ENCODE measurements around the gene SPTBN5. TPM values are rescaled to one million over a fixed set of nuclear protein-coding genes. Genes with fewer than 3 reads are reported as not detected.
A peak's percentile ranks its signal among the peaks of the same experiment; 100 is the strongest.

The SPTBN5 gene
- total and polyA plus RNA-seq, 5 experiments from 2014 or later = 0.02 to 0.96 (median 0.81) TPM; not detected in 2

DNA sequence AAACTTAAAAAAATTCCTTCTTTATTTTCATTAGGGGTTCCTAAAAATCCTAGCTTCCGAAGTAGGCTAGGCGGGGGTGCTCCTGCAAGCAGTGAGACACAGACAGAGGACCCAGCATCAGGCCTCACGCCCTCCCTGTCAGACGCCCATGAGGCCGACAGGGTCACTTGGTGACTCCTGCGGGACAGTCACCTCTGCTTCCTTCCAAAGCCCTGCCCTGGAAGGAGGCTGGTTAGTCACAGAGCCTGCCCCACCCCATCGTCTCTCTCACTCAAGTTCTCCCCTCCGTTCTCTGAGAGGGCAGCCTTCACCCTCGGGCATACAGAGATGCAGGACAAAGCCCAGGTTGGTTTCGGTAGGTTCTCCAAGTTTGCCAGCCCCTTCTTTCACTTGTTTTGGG is 39.9 kb upstream of the SPTBN5 start:
- Mint-ChIP-seq H3K27me3 (no peaks in the 10 kb centered on the region), H3K27ac (peak overlapping the region; percentile 28 to 100 (median 98)), H3K36me3 (no peaks in the 10 kb centered on the region), H3K4me3 (no peak overlapping the region), H3K4me1 (peaks cover 27 to 76% (median 53%) of the 10 kb centered on the region in 4 donors), H3K9me3 (peaks cover 0 to 4% (median 0%) of the 10 kb centered on the region in 9 donors)
- DNase-seq (no peak), ATAC-seq (no peak)
- POLR2A ChIA-PET = interaction anchor here (1.2 to 5.5 kb wide), 2 partner anchors 38 to 39 kb away, joined by 4 to 59 read pairs; partner anchors contain the start of gene EHD4

DNA sequence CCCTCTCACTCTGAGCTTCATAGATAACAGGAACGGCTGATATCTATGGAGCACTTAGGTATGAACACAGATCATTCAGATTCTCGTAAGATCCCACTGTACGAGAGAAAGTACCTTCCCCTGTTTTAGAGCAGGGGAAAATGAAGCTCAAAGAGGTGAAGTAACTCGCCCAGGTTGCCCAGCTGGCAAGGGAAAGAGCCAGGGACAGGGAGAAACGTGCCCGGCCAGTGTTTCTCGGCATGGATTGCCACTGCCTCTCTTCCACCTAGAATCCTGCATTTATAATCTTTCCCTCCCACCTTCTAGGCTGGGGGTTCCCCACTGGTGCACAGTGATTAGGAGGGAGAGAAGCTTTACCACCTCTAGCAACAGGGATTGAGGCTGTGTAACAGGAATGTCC is 39.5 kb upstream of the SPTBN5 start:
- H3K9me3 Mint-ChIP-seq = peaks cover 0 to 4% (median 0%) of the 10 kb centered on the region in 9 donors
- H3K36me3 Mint-ChIP-seq = no peaks in the 10 kb centered on the region
- H3K27ac Mint-ChIP-seq = peak overlapping the region; percentile 19 to 100 (median 95)
- POLR2A ChIA-PET = interaction anchor here (0.7 kb wide), 1 partner anchor 309 kb away, joined by 3 read pairs; no protein-coding TSS in a partner anchor
- no peak for DNase-seq
- H3K27me3 Mint-ChIP-seq = no peaks in the 10 kb centered on the region
- ATAC-seq = no peak
- H3K4me1 Mint-ChIP-seq = peaks cover 27 to 76% (median 52%) of the 10 kb centered on the region in 4 donors
- H3K4me3 Mint-ChIP-seq = no peak overlapping the region

DNA sequence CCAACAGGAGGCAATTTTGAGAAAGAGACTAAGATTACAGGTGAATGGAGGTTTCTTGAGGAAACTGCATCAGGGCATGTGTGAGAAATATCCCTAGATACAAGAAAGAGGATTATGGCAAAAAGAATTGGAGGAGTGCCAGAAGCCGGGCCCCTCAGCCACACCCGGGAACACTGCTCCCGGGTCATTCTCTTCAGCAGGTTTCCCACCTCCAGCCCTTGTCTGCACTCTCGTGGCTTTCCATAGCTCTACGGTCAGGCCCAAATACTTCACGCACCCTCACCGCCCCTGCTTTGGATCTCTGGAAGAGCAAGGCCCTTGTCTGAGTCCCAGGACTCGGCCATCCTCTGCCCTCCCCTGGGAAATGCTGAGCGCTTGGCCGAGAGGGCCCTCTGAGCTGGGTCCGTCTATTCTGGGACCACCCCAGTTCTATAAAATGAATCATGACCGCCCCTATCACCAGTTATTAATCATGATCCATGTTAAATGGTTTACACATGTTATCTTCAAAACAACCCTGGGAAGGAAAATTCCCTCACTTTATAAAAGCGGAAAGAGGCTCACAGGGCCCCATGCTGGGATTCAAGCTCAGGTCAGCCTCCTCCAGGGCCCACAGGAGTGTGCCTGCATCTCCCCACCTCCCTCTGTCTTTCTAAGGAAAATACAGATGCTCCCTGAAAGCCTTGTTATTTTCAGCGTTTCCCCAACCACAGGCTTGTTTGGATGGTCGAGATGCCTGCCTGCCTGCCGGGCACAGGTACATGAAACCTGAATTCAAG is 38.8 kb upstream of the SPTBN5 start:
- peaks cover 25 to 76% (median 46%) of the 10 kb centered on the region in 4 donors for H3K4me1 Mint-ChIP-seq
- no peaks in the 10 kb centered on the region for H3K27me3 Mint-ChIP-seq
- no peak for ATAC-seq

DNA sequence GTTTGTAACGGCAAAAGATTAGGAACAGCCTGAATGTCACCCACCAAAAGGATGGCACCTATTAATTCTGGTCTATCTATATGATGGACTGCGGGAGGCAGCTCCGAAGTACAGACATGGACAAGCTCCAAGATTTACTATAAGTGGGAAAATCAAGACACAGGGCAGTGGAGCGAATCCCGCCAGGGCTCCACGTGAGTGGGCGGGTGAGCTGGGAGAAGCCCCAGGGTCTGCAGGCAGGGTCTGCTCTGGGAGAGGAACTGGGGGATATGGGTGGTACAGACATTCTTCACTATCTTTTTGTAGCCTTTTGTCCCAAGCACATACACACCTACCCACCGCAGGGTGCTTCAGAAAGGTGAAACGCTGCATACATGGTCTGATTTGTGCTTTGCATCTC is 38.2 kb upstream of the SPTBN5 start:
- no peak for ATAC-seq
- no peaks in the 10 kb centered on the region for H3K27me3 Mint-ChIP-seq
- H3K9me3 Mint-ChIP-seq = peaks cover 0 to 4% (median 0%) of the 10 kb centered on the region in 9 donors
- H3K4me1 Mint-ChIP-seq = peaks cover 19 to 76% (median 42%) of the 10 kb centered on the region in 4 donors
- peak overlapping the region in 4 of 10 donors; percentile 25 to 74 (median 28) for H3K27ac Mint-ChIP-seq
- H3K4me3 Mint-ChIP-seq = no peak overlapping the region
- no peaks in the 10 kb centered on the region for H3K36me3 Mint-ChIP-seq
- POLR2A ChIA-PET = interaction anchor here (0.6 to 1.3 kb wide), 4 partner anchors 9 to 332 kb away, joined by 3 to 9 read pairs (median 3); partner anchors contain the start of gene MAPKBP1
- DNase-seq = no peak

More for the DNA sequence above, 38.8 kb upstream of the SPTBN5 start:
- no peak overlapping the region for H3K4me3 Mint-ChIP-seq
- H3K36me3 Mint-ChIP-seq = no peaks in the 10 kb centered on the region
- no peak for DNase-seq
- H3K27ac Mint-ChIP-seq = peak overlapping the region in 9 of 10 donors; percentile 19 to 100 (median 93)
- POLR2A ChIA-PET = interaction anchor here (0.6 to 1.2 kb wide), 3 partner anchors 38 to 333 kb away, joined by 3 to 9 read pairs (median 3); no protein-coding TSS in a partner anchor
- H3K9me3 Mint-ChIP-seq = peaks cover 0 to 4% (median 0%) of the 10 kb centered on the region in 9 donors

DNA sequence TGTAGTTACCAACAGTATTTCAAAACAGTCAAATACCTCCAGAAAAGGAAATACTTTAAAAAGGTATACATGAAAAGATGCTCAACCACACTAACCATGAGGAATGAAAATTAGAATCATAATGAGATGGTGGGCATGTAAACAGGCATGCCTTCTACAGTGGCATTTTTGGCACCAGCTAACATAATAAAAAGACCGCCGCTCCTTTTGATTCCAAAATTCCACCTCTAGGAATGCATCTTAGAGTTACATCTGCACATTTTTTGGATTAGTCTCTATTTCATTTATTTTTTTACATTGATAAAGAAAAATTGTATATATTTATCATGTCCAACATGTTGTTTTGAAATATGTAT is 37.0 kb upstream of the SPTBN5 start:
- POLR2A ChIA-PET = interaction anchor here (1.3 to 1.5 kb wide), 2 partner anchors 41 to 157 kb away, joined by 3 to 4 read pairs; partner anchors contain the start of genes EHD4 and MAPKBP1
- ATAC-seq (no peak), DNase-seq (no peak)
- H3K4me1 Mint-ChIP-seq = peaks cover 24 to 76% (median 41%) of the 10 kb centered on the region in 4 donors
- H3K27me3 Mint-ChIP-seq = no peaks in the 10 kb centered on the region
- peak overlapping the region in 1 of 10 donors; percentile 26 for H3K27ac Mint-ChIP-seq
- H3K36me3 Mint-ChIP-seq = no peaks in the 10 kb centered on the region
- no peak overlapping the region for H3K4me3 Mint-ChIP-seq
- peaks cover 0 to 2% (median 0%) of the 10 kb centered on the region in 9 donors for H3K9me3 Mint-ChIP-seq

DNA sequence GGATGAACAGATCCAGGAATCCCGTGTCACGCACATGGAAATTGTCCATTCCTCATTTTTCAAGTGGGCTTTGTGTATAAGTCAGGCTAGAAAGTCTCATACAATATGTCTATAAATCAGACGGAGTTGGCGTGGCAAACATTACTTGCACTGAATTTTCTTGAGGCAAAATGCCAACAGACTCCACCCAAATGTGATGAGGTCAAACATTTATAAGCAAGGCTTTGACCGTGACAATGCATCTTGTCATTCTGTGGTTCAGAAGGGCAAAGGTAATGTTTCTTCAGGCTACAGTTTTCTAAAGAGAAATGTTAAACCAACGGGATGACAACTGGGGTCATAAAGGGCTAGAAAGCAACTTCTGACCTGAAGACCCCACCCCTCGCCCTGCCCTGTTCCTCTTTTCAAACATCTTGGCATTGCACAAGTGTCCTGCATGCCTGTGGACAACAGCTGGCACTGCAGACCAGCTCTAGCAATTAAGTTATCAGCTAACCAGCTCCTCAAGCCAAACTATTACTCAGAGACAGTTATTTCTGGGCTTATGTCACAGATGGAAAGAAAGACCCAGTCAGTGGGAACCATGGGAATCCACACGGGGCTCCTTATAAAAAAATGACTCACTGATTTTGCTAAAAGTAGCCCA is 36.5 kb upstream of the SPTBN5 start:
- H3K36me3 Mint-ChIP-seq = no peaks in the 10 kb centered on the region
- no peak for ATAC-seq

DNA sequence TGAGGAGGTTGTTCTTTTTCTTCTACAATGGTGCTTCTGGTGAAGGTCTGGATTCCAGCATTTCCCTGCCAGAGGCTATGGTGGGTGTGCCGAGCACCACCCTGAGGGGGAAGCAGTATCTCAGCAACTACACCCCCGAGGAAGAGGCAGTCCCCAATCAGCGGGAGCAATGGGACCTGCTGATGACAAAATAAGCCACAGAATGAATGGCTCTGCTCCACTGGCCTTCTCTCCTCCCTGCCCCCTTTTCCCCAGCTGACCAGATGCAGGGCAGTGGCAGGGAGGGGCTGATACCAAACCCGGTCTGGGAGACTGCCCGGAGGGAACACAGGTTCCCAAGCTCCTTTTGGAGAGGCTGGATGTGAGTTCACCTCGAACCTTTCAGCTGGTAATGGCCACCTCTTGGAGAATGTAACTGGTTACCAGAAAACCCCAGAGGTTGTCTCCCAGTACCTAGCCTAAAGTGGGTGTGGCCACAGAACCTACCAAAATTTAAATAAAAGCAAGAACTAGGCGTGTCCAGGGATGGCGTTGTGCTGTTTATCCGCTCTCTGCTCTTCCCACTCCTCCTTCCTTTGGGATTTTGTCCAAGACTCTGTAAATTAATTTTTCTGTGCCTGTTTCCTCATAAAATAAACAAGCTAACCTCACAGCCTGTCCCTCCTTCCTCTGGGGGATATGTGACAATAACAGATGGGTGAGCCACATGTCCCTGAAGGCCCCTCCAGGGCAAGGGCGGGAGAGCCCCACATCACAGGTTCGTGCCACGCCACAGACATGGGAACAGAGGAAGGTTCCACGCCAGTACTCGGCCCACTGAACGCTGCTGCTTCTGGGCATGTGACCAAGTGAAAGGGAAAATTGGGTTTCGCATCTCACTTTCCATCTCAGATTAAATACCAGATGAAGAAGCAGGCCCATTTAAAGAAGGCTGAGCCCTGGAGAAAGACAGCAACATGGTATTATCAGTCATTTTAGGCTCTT is 35.1 kb upstream of the SPTBN5 start:
- Mint-ChIP-seq H3K9me3 (no peaks in the 10 kb centered on the region), H3K4me3 (peak overlapping the region in 1 of 10 donors; percentile 47), H3K27ac (peak overlapping the region in 2 of 10 donors; percentile 31 to 88), H3K27me3 (no peaks in the 10 kb centered on the region), H3K36me3 (peaks cover 0 to 6% (median 5%) of the 10 kb centered on the region in 3 donors), H3K4me1 (peaks cover 12 to 67% (median 23%) of the 10 kb centered on the region in 4 donors)
- peak in 1 of 2 donors; percentile 45 for ATAC-seq
- DNase-seq = peak in 1 of 10 donors; percentile 30
- POLR2A ChIA-PET = no interaction called here

More for the DNA sequence above, 36.5 kb upstream of the SPTBN5 start:
- no peak for DNase-seq
- H3K27me3 Mint-ChIP-seq = no peaks in the 10 kb centered on the region
- H3K27ac Mint-ChIP-seq = peak overlapping the region in 2 of 10 donors; percentile 50 to 88
- H3K4me3 Mint-ChIP-seq = no peak overlapping the region
- H3K9me3 Mint-ChIP-seq = no peaks in the 10 kb centered on the region
- POLR2A ChIA-PET = interaction anchor here (1.5 kb wide), 1 partner anchor 42 kb away, joined by 4 read pairs; the partner anchor contains the start of gene EHD4
- peaks cover 20 to 76% (median 36%) of the 10 kb centered on the region in 4 donors for H3K4me1 Mint-ChIP-seq

DNA sequence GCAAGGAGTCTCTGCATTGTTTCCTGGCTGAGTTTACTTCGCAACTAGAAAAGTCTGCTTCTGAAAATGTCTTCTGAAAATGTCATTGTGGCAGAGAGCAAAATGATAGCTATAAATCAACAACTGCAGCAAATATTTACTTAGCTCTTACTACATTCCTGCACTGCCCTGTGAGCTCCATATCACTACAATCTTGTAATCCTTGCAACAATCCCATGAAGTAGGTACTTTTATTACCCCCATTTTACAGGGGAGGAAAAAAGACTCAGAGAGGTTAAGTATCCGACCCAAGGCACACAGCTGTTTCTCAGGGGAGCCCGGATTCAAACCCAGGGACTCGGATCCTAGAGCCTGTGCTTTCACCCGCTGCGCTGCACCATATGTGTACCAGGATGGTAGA is 34.2 kb upstream of the SPTBN5 start:
- DNase-seq = no peak
- Mint-ChIP-seq H3K27ac (peak overlapping the region in 4 of 10 donors; percentile 2 to 88 (median 38)), H3K4me1 (peaks cover 10 to 68% (median 17%) of the 10 kb centered on the region in 4 donors)

DNA sequence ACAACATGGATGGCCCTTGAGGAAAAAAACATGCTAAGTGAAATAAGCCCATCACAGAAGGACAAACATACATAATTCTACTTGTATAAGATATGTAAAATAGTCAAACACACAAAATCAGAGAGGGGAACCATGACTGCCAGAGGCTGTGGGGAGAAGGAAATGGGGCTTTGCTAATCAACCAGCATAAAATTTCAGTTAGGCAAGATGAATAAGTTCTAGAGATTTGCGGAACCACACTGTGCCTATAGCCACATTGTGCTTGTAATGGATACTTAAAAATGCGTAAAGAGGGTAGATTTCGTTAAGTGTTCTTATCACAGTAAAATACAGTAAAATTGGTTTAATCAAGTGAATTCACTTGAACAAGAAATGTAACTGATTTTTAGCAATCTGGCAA is 33.7 kb upstream of the SPTBN5 start:
- H3K27ac Mint-ChIP-seq = peak overlapping the region in 4 of 10 donors; percentile 11 to 88 (median 49)
- no peaks in the 10 kb centered on the region for H3K27me3 Mint-ChIP-seq
- peaks cover 8 to 69% (median 14%) of the 10 kb centered on the region in 4 donors for H3K4me1 Mint-ChIP-seq
- DNase-seq (no peak), ATAC-seq (no peak)
- H3K9me3 Mint-ChIP-seq = no peaks in the 10 kb centered on the region
- peak overlapping the region in 1 of 10 donors; percentile 52 for H3K4me3 Mint-ChIP-seq
- POLR2A ChIA-PET = interaction anchor here (1.0 kb wide), 1 partner anchor 77 kb away, joined by 3 read pairs; no protein-coding TSS in a partner anchor
- peaks cover 0 to 10% (median 5%) of the 10 kb centered on the region in 3 donors for H3K36me3 Mint-ChIP-seq

More for the DNA sequence above, 34.2 kb upstream of the SPTBN5 start:
- Mint-ChIP-seq H3K9me3 (no peaks in the 10 kb centered on the region), H3K36me3 (peaks cover 0 to 8% (median 5%) of the 10 kb centered on the region in 3 donors), H3K4me3 (peak overlapping the region in 1 of 10 donors; percentile 16), H3K27me3 (no peaks in the 10 kb centered on the region)
- POLR2A ChIA-PET = no interaction called here
- no peak for ATAC-seq

DNA sequence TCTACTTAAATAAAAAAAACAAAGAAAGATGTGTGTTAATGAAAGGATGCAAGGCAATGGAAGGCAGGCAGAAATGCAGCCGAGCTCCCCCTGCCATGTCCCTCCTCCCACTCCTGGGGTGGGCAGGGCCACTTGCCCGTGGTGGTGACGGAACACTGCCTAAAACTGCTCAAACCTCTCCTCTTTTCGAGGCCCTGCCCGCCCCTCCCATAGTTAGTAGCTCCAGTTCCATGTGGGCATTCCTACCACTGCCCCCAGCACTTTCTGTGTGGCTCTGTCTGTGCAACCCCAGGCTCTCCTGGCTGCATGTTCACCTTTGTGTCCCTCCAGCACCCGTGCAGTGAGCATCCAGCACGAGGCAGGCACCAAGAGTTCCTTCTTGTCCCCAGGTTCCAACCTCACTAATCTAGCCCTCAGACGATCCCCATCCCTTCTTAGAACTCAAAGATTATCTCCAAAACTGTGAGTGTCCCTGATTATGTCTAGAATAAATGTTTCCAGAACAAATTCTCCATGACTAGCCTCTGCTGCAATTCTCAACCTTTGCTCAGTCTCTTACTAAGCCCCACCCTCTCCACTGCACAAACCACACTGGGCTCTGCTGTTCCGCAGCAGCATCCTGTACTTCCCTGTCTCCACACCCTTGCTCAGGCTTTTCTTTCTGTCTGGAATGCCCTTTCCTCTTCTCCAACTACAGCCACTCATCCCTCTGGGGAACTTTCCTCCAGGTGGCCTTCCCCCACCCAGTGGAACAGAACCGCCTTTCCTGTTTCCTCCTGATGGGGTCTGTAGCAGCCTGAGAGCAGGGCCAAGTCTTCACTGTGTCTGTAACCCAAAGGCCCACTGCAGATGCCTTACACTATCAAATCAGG is 32.6 kb upstream of the SPTBN5 start:
- POLR2A ChIA-PET = interaction anchor here (0.6 to 1.4 kb wide), 3 partner anchors 8 to 76 kb away, joined by 3 read pairs; no protein-coding TSS in a partner anchor
- DNase-seq = peak in 2 of 10 donors; percentile 7 to 19
- no peaks in the 10 kb centered on the region for H3K27me3 Mint-ChIP-seq
- H3K27ac Mint-ChIP-seq = peak overlapping the region in 9 of 10 donors; percentile 51 to 90 (median 72)
- peak; percentile 67 to 76 for ATAC-seq
- H3K4me3 Mint-ChIP-seq = peak overlapping the region in 6 of 10 donors; percentile 33 to 79 (median 50)
- peaks cover 0 to 13% (median 5%) of the 10 kb centered on the region in 3 donors for H3K36me3 Mint-ChIP-seq
- peaks cover 8 to 69% (median 14%) of the 10 kb centered on the region in 4 donors for H3K4me1 Mint-ChIP-seq
- no peaks in the 10 kb centered on the region for H3K9me3 Mint-ChIP-seq

Measured in naive thymus-derived CD8-positive, alpha-beta T cell (primary cell).